SK-N-MC (cell line): ENCODE results near the gene SLC4A1AP.

Experiments used
- EZH2 ChIP-seq: fragments of 200-600 bp; sonication (generic); IDR thresholded peaks from one replicate; pipeline ENCODE4 v1.6.1; 2017; ENCODE audit warnings: antibody characterized with exemption
- FOXP2 ChIP-seq: optimal IDR thresholded peaks from 2 replicates; pipeline ENCODE3; 2011; ENCODE audit warnings: mild to moderate bottlenecking, moderate library complexity; ENCODE audit not compliant: insufficient read depth; ENCODE audit errors: extremely low read length, control extremely low read depth
- POLR2AphosphoS5 ChIP-seq: IDR thresholded peaks from 2 replicates; pipeline ENCODE4 v1.6.1; 2012; ENCODE audit warnings: mild to moderate bottlenecking, low read depth, low read length, borderline replicate concordance

GRCh38 chr2:27729198-27729597, 65.5 kb downstream of the SLC4A1AP start:
- TF ChIP-seq EZH2 (no peak), FOXP2 (no peak), POLR2AphosphoS5 (no peak)
